Middle frontal gyrus (tissue), 1 donor: ENCODE data around the gene SMTNL1.

Source experiments
- DNase-seq: peaks from one replicate; pipeline ENCODE4 v3.0.0-alpha.2; 2015; ENCODE audit warnings: low spot score; ENCODE audit errors: extremely low spot score

SMTNL1 gene

GRCh38 chr11:57536947-57537619 is at the start of gene SMTNL1:
Gene SMTNL1 (plus strand): TSS chr11:57537595. CDS start chr11:57542643, 5,048 bp downstream.
- no peak for DNase-seq

- DNase-seq = no peak
Observed at GRCh38 chr11:57487920-57488659, 49.3 kb upstream of the SMTNL1 start.

GRCh38 chr11:57490456-57491248 is 46.7 kb upstream of the SMTNL1 start:
- DNase-seq = no peak

GRCh38 chr11:57491371-57492061 is 45.9 kb upstream of the SMTNL1 start:
- DNase-seq = no peak

- DNase-seq = no peak
Observed at GRCh38 chr11:57493507-57494503, 43.6 kb upstream of the SMTNL1 start.

GRCh38 chr11:57496109-57496820 is 41.1 kb upstream of the SMTNL1 start:
- DNase-seq = no peak

GRCh38 chr11:57497303-57498247 is 39.8 kb upstream of the SMTNL1 start:
- no peak for DNase-seq

- DNase-seq = no peak
Observed at GRCh38 chr11:57498540-57498939, 38.9 kb upstream of the SMTNL1 start.

GRCh38 chr11:57499413-57499982 is 37.9 kb upstream of the SMTNL1 start:
- DNase-seq = peak; percentile 69

GRCh38 chr11:57499983-57500461 is 37.4 kb upstream of the SMTNL1 start:
- DNase-seq = no peak

- DNase-seq = no peak
Observed at GRCh38 chr11:57500515-57500914, 36.9 kb upstream of the SMTNL1 start.

GRCh38 chr11:57500926-57501325 is 36.5 kb upstream of the SMTNL1 start:
- DNase-seq = no peak

- no peak for DNase-seq
Observed at GRCh38 chr11:57501953-57502352, 35.4 kb upstream of the SMTNL1 start.

- DNase-seq = no peak
Observed at GRCh38 chr11:57502376-57502775, 35.0 kb upstream of the SMTNL1 start.

GRCh38 chr11:57502870-57503269 is 34.5 kb upstream of the SMTNL1 start:
- DNase-seq = no peak

- DNase-seq = no peak
Observed at GRCh38 chr11:57504511-57504910, 32.9 kb upstream of the SMTNL1 start.

- DNase-seq = no peak
Observed at GRCh38 chr11:57506522-57506921, 30.9 kb upstream of the SMTNL1 start.
